A549 (cell line): ENCODE data around the gene MRPL46. TPM values are rescaled to one million over a fixed set of nuclear protein-coding genes. Genes with fewer than 3 reads are reported as not detected.

Experiments
- ATAC-seq, 2 experiments: fragments of 200-7000 bp in 1 of 2; fragments of >200 bp in 1 of 2; cut with Nextera tagmentation in 1 of 2; cut with Tn5 transposase in 1 of 2; 3 replicates each; pipeline versions ENCODE4 v1.8.0 to v1.9.1; 2018 to 2020; ENCODE audit warnings: mild to moderate bottlenecking in 1 of 2, moderate library complexity in 1 of 2
- CTCF ChIA-PET: fragments of 300-600 bp; sonication (Branson Sonifier 250); formaldehyde crosslinking; extraction: SDS; loops from one replicate; lab custom pipeline; 2021; ENCODE audit warnings: antibody characterized with exemption, inconsistent platforms; lab: Yijun Ruan, JAX
- POLR2A ChIA-PET: fragments of 350-600 bp; formaldehyde crosslinking; extraction: SDS; loops from one replicate; lab custom pipeline; 2021; ENCODE audit warnings: antibody characterized with exemption, inconsistent platforms; lab: Yijun Ruan, JAX
- DNase-seq, 2 experiments: peaks; one replicate each; pipeline versions ENCODE4 v3.0.0 to v3.0.0-alpha.2; 2011 to 2016; ENCODE audit warnings: low read depth in 1 of 2, low spot score in 1 of 2
- FAIRE-seq: peaks from 2 replicates; lab custom pipeline; 2011; peaks lifted over from hg19 to GRCh38; lab: Jason Lieb, UNC
- H3K27ac ChIP-seq, 2 experiments: fragments of >200 bp; sonication (Bioruptor Twin); formaldehyde crosslinking; 3 replicates each; pipeline ENCODE4 v1.5.1; 2016 to 2017
- H3K4me1 ChIP-seq: fragments of >200 bp; sonication (Bioruptor Twin); formaldehyde crosslinking; 3 replicates; pipeline ENCODE4 v1.6.1; 2016
- H3K4me2 ChIP-seq: fragments of >200 bp; sonication (Bioruptor Twin); formaldehyde crosslinking; 3 replicates; pipeline ENCODE4 v1.6.1; 2016
- H3K4me3 ChIP-seq: fragments of >200 bp; sonication (Bioruptor Twin); formaldehyde crosslinking; 3 replicates; pipeline ENCODE4 v1.5.1; 2016
- H3K9me3 ChIP-seq: fragments of >200 bp; sonication (Bioruptor Twin); formaldehyde crosslinking; 3 replicates; pipeline ENCODE4 v1.6.1; 2016
- CBX2 ChIP-seq: fragments of 200-600 bp; sonication (generic); IDR thresholded peaks from 2 replicates; pipeline ENCODE4 v1.6.1; 2016; ENCODE audit warnings: low read depth, mild to moderate bottlenecking, borderline replicate concordance
- CHD2 ChIP-seq: fragments of 150-350 bp; IDR thresholded peaks from 2 replicates; pipeline ENCODE4 v1.6.1; 2014; ENCODE audit warnings: low read length; ENCODE audit not compliant: partially characterized antibody
- CTCF ChIP-seq: fragments of >200 bp; sonication (Bioruptor Twin); formaldehyde crosslinking; IDR thresholded peaks from 3 replicates; pipeline ENCODE4 v1.5.1; 2016
- EHF ChIP-seq: fragments of 250-450 bp; sonication (Bioruptor Pico); IDR thresholded peaks from 2 replicates; pipeline ENCODE4 v1.5.0; 2020; ENCODE audit warnings: mild to moderate bottlenecking
- EHMT2 ChIP-seq: fragments of 200-600 bp; sonication (generic); IDR thresholded peaks from 2 replicates; pipeline ENCODE4 v1.6.1; 2016; ENCODE audit warnings: antibody characterized with exemption, low read depth, mild to moderate bottlenecking, moderate library complexity
- EP300 ChIP-seq, 2 experiments: fragments of >200 bp; sonication (Bioruptor Twin); formaldehyde crosslinking; IDR thresholded peaks; 2 replicates in 1 of 2; 3 replicates in 1 of 2; pipeline ENCODE4 v1.6.1; 2016 to 2017
- FOSB ChIP-seq: fragments of 250-450 bp; sonication (Bioruptor Pico); IDR thresholded peaks from 2 replicates; pipeline ENCODE4 v1.5.0; 2020; ENCODE audit warnings: mild to moderate bottlenecking, moderate library complexity
- FOSL2 ChIP-seq, 2 experiments: fragments of 450-650 bp in 1 of 2; fragments of >200 bp in 1 of 2; sonication (Bioruptor Twin) in 1 of 2; formaldehyde crosslinking; IDR thresholded peaks; 2 replicates each; pipeline versions ENCODE4 v1.5.0 to v1.6.1; 2016 to 2020; ENCODE audit warnings: mild to moderate bottlenecking in 1 of 2, moderate library complexity in 1 of 2
- FOXS1 ChIP-seq: fragments of 250-450 bp; sonication (Bioruptor Pico); IDR thresholded peaks from 2 replicates; pipeline ENCODE4 v1.5.0; 2020; ENCODE audit warnings: mild to moderate bottlenecking, moderate library complexity
- GATA3 ChIP-seq: IDR thresholded peaks from 2 replicates; pipeline ENCODE4 v1.6.1; 2012; ENCODE audit warnings: borderline replicate concordance
- HOXA7 ChIP-seq: fragments of 250-450 bp; sonication (Bioruptor Pico); IDR thresholded peaks from 2 replicates; pipeline ENCODE4 v1.5.0; 2020; ENCODE audit warnings: mild to moderate bottlenecking, moderate library complexity
- JUN ChIP-seq, 2 experiments: fragments of >200 bp; sonication (Bioruptor Twin); formaldehyde crosslinking; IDR thresholded peaks; 2 replicates in 1 of 2; 3 replicates in 1 of 2; pipeline ENCODE4 v1.6.1; 2016 to 2017
- JUNB ChIP-seq: fragments of >200 bp; sonication (Bioruptor Twin); formaldehyde crosslinking; IDR thresholded peaks from 2 replicates; pipeline ENCODE4 v1.6.1; 2016
- MAFK ChIP-seq: fragments of 450-650 bp; IDR thresholded peaks from 2 replicates; pipeline ENCODE4 v1.6.1; 2014; ENCODE audit not compliant: partially characterized antibody
- MAZ ChIP-seq: fragments of 150-350 bp; IDR thresholded peaks from 2 replicates; pipeline ENCODE4 v1.6.1; 2014; ENCODE audit warnings: antibody characterized with exemption, low read depth, low read length, borderline replicate concordance
- PHF8 ChIP-seq: fragments of 200-600 bp; sonication (generic); IDR thresholded peaks from 2 replicates; pipeline ENCODE4 v1.6.1; 2016; ENCODE audit warnings: low read depth, mild to moderate bottlenecking, antibody characterized with exemption, moderate library complexity, borderline replicate concordance
- SREBF2 ChIP-seq: fragments of 450-650 bp; IDR thresholded peaks from 2 replicates; pipeline ENCODE4 v1.6.1; 2014; ENCODE audit warnings: mild to moderate bottlenecking, moderate library complexity
- TFCP2L1 ChIP-seq: fragments of 250-450 bp; sonication (Bioruptor Pico); IDR thresholded peaks from 2 replicates; pipeline ENCODE4 v1.5.0; 2021; ENCODE audit warnings: mild to moderate bottlenecking
- WGBS: methylation state at CpG from one replicate; pipeline ENCODE4 v1.1.6; 2017; ENCODE audit errors: missing lambda C conversion rate; 5-methylcytosine and 5-hydroxymethylcytosine counted together
- polyA plus RNA-seq, 4 experiments: library from polyadenylated mRNA; depleted of rRNA in 3 of 4; stranded (reverse); fragments of >200 nt; fragmentation: RNase III in 1 of 4; extraction: RNeasy Plus Mini Kit Qiagen cat#74134 plus additional on column Dnase treatment in 1 of 4; gene quantifications; 2 replicates in 3 of 4; 3 replicates in 1 of 4; pipeline ENCODE4 v1.2.3, GENCODE V29; 2011 to 2017
- TF ChIP-seq, protein P1 (sequence below): fragments of 150-350 bp; IDR thresholded peaks from 2 replicates; pipeline ENCODE4 v1.6.1; 2014; ENCODE audit warnings: low read depth, mild to moderate bottlenecking, low read length
- TF ChIP-seq, protein P2 (sequence below): IDR thresholded peaks from 2 replicates; pipeline ENCODE4 v1.6.1; 2012
- TF ChIP-seq, protein P3 (sequence below): fragments of >200 bp; sonication (Bioruptor Twin); formaldehyde crosslinking; IDR thresholded peaks from 3 replicates; pipeline ENCODE4 v1.6.1; 2016

Gene MRPL46
- polyA plus RNA-seq, 2 of the 4 experiments (the other 2 are of a cell fraction) = 54.9 to 76.1 TPM

GRCh38 chr15:88426304-88426703 is 40.9 kb downstream of the MRPL46 start:
- H3K4me3 ChIP-seq = no peak overlapping the region
- CTCF ChIA-PET = interaction anchor here (0.6 to 1.1 kb wide), 3 partner anchors 9 to 180 kb away, joined by 3 to 5 read pairs (median 3); no protein-coding TSS in a partner anchor
- DNase-seq (no peak), ATAC-seq (peak in 1 of 2 experiments; percentile 44; a peak in 1 of 6 replicates), FAIRE-seq (no peak)
- H3K4me1 ChIP-seq = no peaks in the 10 kb centered on the region
- TF ChIP-seq TFCP2L1 (CRISPR knock-in tag) = no peak
- TF ChIP-seq MAFK = no peak
- TF ChIP-seq, protein P1, sequence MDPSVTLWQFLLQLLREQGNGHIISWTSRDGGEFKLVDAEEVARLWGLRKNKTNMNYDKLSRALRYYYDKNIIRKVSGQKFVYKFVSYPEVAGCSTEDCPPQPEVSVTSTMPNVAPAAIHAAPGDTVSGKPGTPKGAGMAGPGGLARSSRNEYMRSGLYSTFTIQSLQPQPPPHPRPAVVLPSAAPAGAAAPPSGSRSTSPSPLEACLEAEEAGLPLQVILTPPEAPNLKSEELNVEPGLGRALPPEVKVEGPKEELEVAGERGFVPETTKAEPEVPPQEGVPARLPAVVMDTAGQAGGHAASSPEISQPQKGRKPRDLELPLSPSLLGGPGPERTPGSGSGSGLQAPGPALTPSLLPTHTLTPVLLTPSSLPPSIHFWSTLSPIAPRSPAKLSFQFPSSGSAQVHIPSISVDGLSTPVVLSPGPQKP = no peak
- no peak for TF ChIP-seq CHD2
- POLR2A ChIA-PET = no interaction called here
- no peak overlapping the region; a peak in 1 of 6 replicates for H3K27ac ChIP-seq
- no peak overlapping the region for H3K4me2 ChIP-seq
- no peaks in the 10 kb centered on the region for H3K9me3 ChIP-seq
- 24% methylated on average over 2 of the region's 2 CpGs for WGBS

DNA sequence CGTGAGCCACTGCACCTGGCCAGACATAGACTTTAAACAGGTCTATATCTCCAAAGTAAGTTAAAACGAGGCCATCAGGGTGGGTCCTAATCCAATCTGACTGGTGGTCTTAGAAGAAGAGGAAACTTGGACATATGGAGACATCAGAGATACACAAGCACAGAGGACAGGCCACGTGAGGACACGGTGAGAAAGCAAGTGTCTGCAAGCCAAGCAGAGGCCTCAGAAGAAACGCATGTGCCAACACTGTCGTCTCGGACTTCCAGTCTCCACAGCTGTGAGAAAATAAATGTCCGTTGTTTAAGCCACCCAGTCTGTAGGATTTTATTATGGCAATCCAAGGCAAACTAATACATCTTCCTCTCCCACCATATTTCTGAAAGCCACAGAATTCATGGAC is 43.9 kb downstream of the MRPL46 start:
- Histone ChIP-seq H3K4me2 (no peak overlapping the region), H3K27ac (no peak overlapping the region; a peak in 1 of 6 replicates), H3K9me3 (no peaks in the 10 kb centered on the region), H3K4me3 (no peak overlapping the region), H3K4me1 (peaks cover 11% of the 10 kb centered on the region; the same call in 2 of the 3 replicates)
- 64% methylated on average over 8 of the region's 8 CpGs for WGBS
- CTCF ChIA-PET = no interaction called here
- no peak for FAIRE-seq
- TF ChIP-seq CBX2 (no peak), PHF8 (no peak)
- ATAC-seq = no peak
- POLR2A ChIA-PET = no interaction called here
- DNase-seq = no peak

- no peak overlapping the region for H3K4me2 ChIP-seq
- ChIA-PET POLR2A (no interaction called here), CTCF (interaction anchor here (0.6 kb wide), 1 partner anchor 9 kb away, joined by 3 read pairs; no protein-coding TSS in a partner anchor)
- no peaks in the 10 kb centered on the region for H3K9me3 ChIP-seq
- 3% methylated on average over 3 of the region's 3 CpGs for WGBS
- peaks cover 11% of the 10 kb centered on the region; the same call in 2 of the 3 replicates for H3K4me1 ChIP-seq
- H3K4me3 ChIP-seq = no peak overlapping the region
- ATAC-seq (peak in 1 of 2 experiments; percentile 79; a peak in 3 of 6 replicates), FAIRE-seq (peak; percentile 61), DNase-seq (peak in 1 of 2 experiments; percentile 57)
- peak overlapping the region in 1 of 2 experiments; percentile 66; a peak in 2 of 6 replicates for H3K27ac ChIP-seq
- TF ChIP-seq PHF8 = no peak
- TF ChIP-seq CTCF = no peak
- no peak for TF ChIP-seq MAZ
- 0 out of 5 replicates have a peak, but pooled peaks of 1 of the 2 experiments have one; percentile 37 for TF ChIP-seq JUN (IDR thresholded peaks at IDR 0.05)
- no peak for TF ChIP-seq FOXS1
- TF ChIP-seq EHF (CRISPR knock-in tag) = no peak
- no peak for TF ChIP-seq TFCP2L1 (CRISPR knock-in tag)
- peak; percentile 70 for TF ChIP-seq JUNB
- peak in 1 of 2 experiments; percentile 69; a peak in 1 of 5 replicates for TF ChIP-seq EP300 (IDR thresholded peaks at IDR 0.05)
- TF ChIP-seq, protein P2, sequence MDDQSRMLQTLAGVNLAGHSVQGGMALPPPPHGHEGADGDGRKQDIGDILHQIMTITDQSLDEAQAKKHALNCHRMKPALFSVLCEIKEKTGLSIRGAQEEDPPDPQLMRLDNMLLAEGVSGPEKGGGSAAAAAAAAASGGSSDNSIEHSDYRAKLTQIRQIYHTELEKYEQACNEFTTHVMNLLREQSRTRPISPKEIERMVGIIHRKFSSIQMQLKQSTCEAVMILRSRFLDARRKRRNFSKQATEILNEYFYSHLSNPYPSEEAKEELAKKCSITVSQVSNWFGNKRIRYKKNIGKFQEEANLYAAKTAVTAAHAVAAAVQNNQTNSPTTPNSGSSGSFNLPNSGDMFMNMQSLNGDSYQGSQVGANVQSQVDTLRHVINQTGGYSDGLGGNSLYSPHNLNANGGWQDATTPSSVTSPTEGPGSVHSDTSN = no peak
- peak; percentile 59; the same call in 1 of the 2 replicates for TF ChIP-seq EHMT2
- 0 out of 2 replicates have a peak, but pooled peaks have one; percentile 49 for TF ChIP-seq GATA3
- no peak for TF ChIP-seq FOSB (CRISPR knock-in tag)
- TF ChIP-seq HOXA7 (CRISPR knock-in tag) = no peak
- no peak for TF ChIP-seq SREBF2
- TF ChIP-seq FOSL2 (IDR thresholded peaks at IDR 0.05) = peak; percentile 52; the same call in 1 of the 2 replicates
- TF ChIP-seq FOSL2 (CRISPR knock-in tag; IDR thresholded peaks at IDR 0.05) = no peak
- TF ChIP-seq, protein P3, sequence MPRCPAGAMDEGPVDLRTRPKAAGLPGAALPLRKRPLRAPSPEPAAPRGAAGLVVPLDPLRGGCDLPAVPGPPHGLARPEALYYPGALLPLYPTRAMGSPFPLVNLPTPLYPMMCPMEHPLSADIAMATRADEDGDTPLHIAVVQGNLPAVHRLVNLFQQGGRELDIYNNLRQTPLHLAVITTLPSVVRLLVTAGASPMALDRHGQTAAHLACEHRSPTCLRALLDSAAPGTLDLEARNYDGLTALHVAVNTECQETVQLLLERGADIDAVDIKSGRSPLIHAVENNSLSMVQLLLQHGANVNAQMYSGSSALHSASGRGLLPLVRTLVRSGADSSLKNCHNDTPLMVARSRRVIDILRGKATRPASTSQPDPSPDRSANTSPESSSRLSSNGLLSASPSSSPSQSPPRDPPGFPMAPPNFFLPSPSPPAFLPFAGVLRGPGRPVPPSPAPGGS = no peak
- TF ChIP-seq, all 56 proteins: peak for 6
Observed at GRCh38 chr15:88419830-88420229, 47.4 kb downstream of the MRPL46 start.
